Stomach (tissue), 9 donors: ENCODE results near the gene SPC25. TPM values are rescaled to one million over a fixed set of nuclear protein-coding genes. Genes with fewer than 3 reads are reported as not detected.
A peak's percentile ranks its signal among the peaks of the same experiment; 100 is the strongest.

Source experiments
- DNase-seq, 2 donors: peaks; one replicate each; pipeline versions ENCODE4 v3.0.0 to v3.0.0-alpha.2; 2013 to 2019
- H3K27ac ChIP-seq, 5 donors: fragments of 200-600 bp in 4 of 5; sonication (generic) in 4 of 5; one replicate each; pipeline ENCODE4 v1.5.1; 2013 to 2019; ENCODE audit warnings: mild to moderate bottlenecking in 1 of 5, moderate library complexity in 1 of 5
- H3K27me3 ChIP-seq, 3 donors: fragments of 200-600 bp; sonication (generic); one replicate each; pipeline ENCODE4 v1.5.1; 2017 to 2019; ENCODE audit warnings: mixed run types in 1 of 3
- H3K36me3 ChIP-seq, 4 donors: fragments of 200-600 bp; sonication (generic); 1 replicate in 3 of 4; 2 replicates in 1 of 4; pipeline ENCODE4 v1.5.1; 2016 to 2019
- H3K4me1 ChIP-seq, 4 donors: fragments of 200-600 bp; sonication (generic); one replicate each; pipeline ENCODE4 v1.5.1; 2016 to 2019
- H3K4me3 ChIP-seq, 4 donors: fragments of 200-600 bp; sonication (generic) in 3 of 4; one replicate each; pipeline ENCODE4 v1.5.1; 2016 to 2019; ENCODE audit warnings: mild to moderate bottlenecking in 1 of 4
- H3K9me3 ChIP-seq, 4 donors: fragments of 200-600 bp; sonication (generic); one replicate each; pipeline ENCODE4 v1.5.1; 2016 to 2019
- CTCF ChIP-seq, 7 experiments: fragments of 450-650 bp in 4 of 7; fragments of 200-600 bp in 3 of 7; sonication (generic) in 3 of 7; IDR thresholded peaks; one replicate each; pipeline ENCODE4 v1.5.1; 2016 to 2019; ENCODE audit warnings: antibody characterized with exemption in 7 of 7, control low read depth in 2 of 7, mild to moderate bottlenecking in 1 of 7
- EP300 ChIP-seq: sonication (generic); formaldehyde crosslinking; IDR thresholded peaks from one replicate; pipeline ENCODE4 v1.6.1; 2017; ENCODE audit warnings: antibody characterized with exemption
- POLR2A ChIP-seq, 4 donors: fragments of 450-650 bp; IDR thresholded peaks; one replicate each; pipeline ENCODE4 v1.6.1; 2016; ENCODE audit warnings: antibody characterized with exemption in 4 of 4, control low read depth in 2 of 4, mild to moderate bottlenecking in 1 of 4, moderate library complexity in 1 of 4
- POLR2AphosphoS5 ChIP-seq, 3 donors: sonication (generic); formaldehyde crosslinking; IDR thresholded peaks; one replicate each; pipeline ENCODE4 v1.6.1; 2016; ENCODE audit warnings: antibody characterized with exemption in 3 of 3
- WGBS, 5 donors: extraction: QIAGEN DNeasy Blood & Tissue Kit in 3 of 5; methylation state at CpG; one replicate each; pipeline versions ENCODE4 v1.1.5 to v1.1.7; 2013 to 2018; 5-methylcytosine and 5-hydroxymethylcytosine counted together
- intact Hi-C: fragments of 100-400 bp; cut with DNase I; formaldehyde crosslinking; loops from one replicate; pipeline ENCODE4 v1.15.1; 2023; ENCODE audit warnings: low total_unique reads
- polyA plus RNA-seq, 3 donors: library from polyadenylated mRNA; stranded (reverse); fragments of 200-250 nt; gene quantifications; one replicate each; pipeline ENCODE4 v1.2.3, GENCODE V29; 2013
- total RNA-seq, 5 donors: library from RNA; depleted of rRNA; stranded (reverse); fragments of >200 nt; gene quantifications; one replicate each; pipeline versions ENCODE4 v1.1.0 to v1.2.3, GENCODE V29; 2014 to 2016
- donor health status: healthy with polysubstance abuse.
- donor health status: Bipolar disorder and iron deficiency.
- donor health status: healthy.

SPC25 gene
- total and polyA plus RNA-seq, 8 donors = 0.87 to 4.7 (median 2.9) TPM; not detected in 3

GRCh38 chr2:168894720-168895119 is 4.5 kb upstream of the SPC25 start:
- Histone ChIP-seq H3K4me3 (no peak overlapping the region), H3K4me1 (peaks cover 0 to 13% (median 9%) of the 10 kb centered on the region in 4 donors), H3K27ac (no peak overlapping the region), H3K27me3 (no peaks in the 10 kb centered on the region), H3K9me3 (no peaks in the 10 kb centered on the region), H3K36me3 (no peaks in the 10 kb centered on the region)
- no peak for DNase-seq
- TF ChIP-seq EP300 = no peak
- TF ChIP-seq POLR2A (IDR thresholded peaks at IDR 0.05) = no peak
- TF ChIP-seq POLR2AphosphoS5 (IDR thresholded peaks at IDR 0.05) = no peak
- TF ChIP-seq CTCF (IDR thresholded peaks at IDR 0.05) = no peak
- intact Hi-C loops = no loop called here

GRCh38 chr2:168894101-168894500 is 3.9 kb upstream of the SPC25 start:
- Histone ChIP-seq H3K4me1 (peaks cover 0 to 17% (median 12%) of the 10 kb centered on the region in 4 donors), H3K4me3 (no peak overlapping the region), H3K27me3 (no peaks in the 10 kb centered on the region), H3K27ac (no peak overlapping the region), H3K9me3 (no peaks in the 10 kb centered on the region), H3K36me3 (no peaks in the 10 kb centered on the region)
- intact Hi-C loops = no loop called here
- no peak for DNase-seq
- WGBS, 5 donors = 79 to 95% (median 83%) methylated on average over 1 of the region's 1 CpG
- TF ChIP-seq POLR2A (IDR thresholded peaks at IDR 0.05) (no peak), CTCF (IDR thresholded peaks at IDR 0.05) (no peak), POLR2AphosphoS5 (IDR thresholded peaks at IDR 0.05) (no peak), EP300 (no peak)

- intact Hi-C loops = no loop called here
- H3K36me3 ChIP-seq = no peaks in the 10 kb centered on the region
- no peaks in the 10 kb centered on the region for H3K27me3 ChIP-seq
- no peak overlapping the region for H3K27ac ChIP-seq
- H3K4me1 ChIP-seq = peaks cover 0 to 17% (median 12%) of the 10 kb centered on the region in 4 donors
- H3K9me3 ChIP-seq = no peaks in the 10 kb centered on the region
- no peak for DNase-seq
- no peak for TF ChIP-seq POLR2A (IDR thresholded peaks at IDR 0.05)
- TF ChIP-seq EP300 = no peak
- no peak for TF ChIP-seq CTCF (IDR thresholded peaks at IDR 0.05)
- TF ChIP-seq POLR2AphosphoS5 (IDR thresholded peaks at IDR 0.05) = no peak
- 81 to 89% (median 84%) methylated on average over 3 of the region's 3 CpGs for WGBS, 5 donors
- no peak overlapping the region for H3K4me3 ChIP-seq
Observed at GRCh38 chr2:168892327-168892726, 2.1 kb upstream of the SPC25 start.

GRCh38 chr2:168889635-168890005 is 610 bp downstream of the SPC25 start:
- 23 to 38% (median 31%) methylated on average over 3 of the region's 3 CpGs for WGBS, 5 donors
- no peaks in the 10 kb centered on the region for H3K36me3 ChIP-seq
- peak overlapping the region; percentile 48 to 70 (median 61) for H3K4me3 ChIP-seq
- intact Hi-C loops = no loop called here
- TF ChIP-seq POLR2A (IDR thresholded peaks at IDR 0.05) (no peak), POLR2AphosphoS5 (IDR thresholded peaks at IDR 0.05) (no peak), CTCF (IDR thresholded peaks at IDR 0.05) (no peak), EP300 (no peak)
- DNase-seq = no peak
- no peaks in the 10 kb centered on the region for H3K27me3 ChIP-seq
- H3K4me1 ChIP-seq = peaks cover 0 to 17% (median 12%) of the 10 kb centered on the region in 4 donors
- H3K9me3 ChIP-seq = no peaks in the 10 kb centered on the region
- no peak overlapping the region for H3K27ac ChIP-seq
